K562 (cell line): Measurements from ENCODE around the gene KRT36. TPM values are rescaled to one million over a fixed set of nuclear protein-coding genes. Genes with fewer than 3 reads are reported as not detected.

ENCODE experiments used
- ATAC-seq: fragments of 200-7000 bp; cut with Tn5 transposase; 3 replicates; pipeline ENCODE4 v1.9.1; 2020; ENCODE audit warnings: moderate library complexity
- BruUV-seq: library from RNA; stranded (reverse); fragments of 400-500 nt; replicated peaks from 2 replicates; lab custom pipeline; 2021; lab: Mats Ljungman, UMichigan
- CTCF ChIA-PET: fragments of 300-600 bp; formaldehyde crosslinking; extraction: SDS; loops from one replicate; lab custom pipeline; 2021; ENCODE audit warnings: low intra/inter-chr PET ratio; lab: Yijun Ruan, JAX
- POLR2A ChIA-PET: fragments of 300-600, 350-650 bp; sonication (Branson Sonifier 250); formaldehyde crosslinking; extraction: SDS; loops from one replicate; lab custom pipeline; 2021; ENCODE audit warnings: antibody characterized with exemption, inconsistent platforms; lab: Yijun Ruan, JAX
- DNase-seq, 4 experiments: peaks; one replicate each; pipeline versions ENCODE4 v3.0.0 to v3.0.0-alpha.2; 2011 to 2018; ENCODE audit warnings: low spot score in 3 of 4, mixed read lengths in 3 of 4; ENCODE audit errors: extremely low read depth in 1 of 4
- FAIRE-seq: peaks from 2 replicates; lab custom pipeline; 2011; peaks lifted over from hg19 to GRCh38; lab: Jason Lieb, UNC
- H2AFZ ChIP-seq: 2 replicates; pipeline ENCODE4 v1.6.0; 2011; ENCODE audit warnings: low read depth, low read length, control low read depth, inconsistent platforms
- H3K27ac ChIP-seq: fragments of 200-600 bp; 3 replicates; pipeline ENCODE4 v1.8.0; 2011; ENCODE audit warnings: low read depth, mild to moderate bottlenecking, control low read depth, inconsistent platforms, low read length, moderate library complexity, mixed read lengths; ENCODE audit errors: extremely low read depth
- H3K27me3 ChIP-seq, 2 experiments: fragments of 300-600 bp in 1 of 2; 2 replicates in 1 of 2; 3 replicates in 1 of 2; pipeline versions ENCODE4 v1.6.0 to v1.8.0; 2011; ENCODE audit warnings: inconsistent platforms in 2 of 2, low read length in 2 of 2, mild to moderate bottlenecking in 1 of 2, mixed read lengths in 1 of 2, moderate library complexity in 1 of 2; ENCODE audit not compliant: control insufficient read depth in 2 of 2, insufficient read depth in 2 of 2
- H3K36me3 ChIP-seq: fragments of 300-600 bp; 3 replicates; pipeline ENCODE4 v1.8.0; 2011; ENCODE audit warnings: mild to moderate bottlenecking, low read length, inconsistent platforms; ENCODE audit not compliant: control insufficient read depth, insufficient read depth
- H3K4me1 ChIP-seq, 2 experiments: fragments of 200-600 bp in 1 of 2; replicated peaks in 1 of 2; 2 replicates in 1 of 2; 3 replicates in 1 of 2; pipeline versions ENCODE4 v1.5.1 to v1.8.0; 2011; ENCODE audit warnings: inconsistent platforms in 2 of 2, low read length in 2 of 2, mild to moderate bottlenecking in 1 of 2, mixed read lengths in 1 of 2, moderate library complexity in 1 of 2; ENCODE audit not compliant: control insufficient read depth in 2 of 2, insufficient read depth in 2 of 2
- H3K4me2 ChIP-seq: 2 replicates; pipeline ENCODE4 v1.6.1; 2011; ENCODE audit warnings: low read length, control low read depth, inconsistent platforms, mixed read lengths; ENCODE audit not compliant: insufficient read depth
- H3K4me3 ChIP-seq: fragments of 200-600 bp; sonication (generic), shearing (Covaris generic); 2 replicates; pipeline ENCODE4 v1.5.1; 2016; ENCODE audit warnings: control low read depth, inconsistent platforms
- H3K79me2 ChIP-seq: fragments of 200-600 bp; 3 replicates; pipeline ENCODE4 v1.8.0; 2011; ENCODE audit warnings: low read length, inconsistent platforms; ENCODE audit not compliant: control insufficient read depth, insufficient read depth
- H3K9ac ChIP-seq, 2 experiments: 2 replicates each; pipeline versions ENCODE4 v1.6.0 to v1.6.1; 2011; ENCODE audit warnings: low read depth in 2 of 2, low read length in 2 of 2, control low read depth in 1 of 2, inconsistent platforms in 1 of 2, mild to moderate bottlenecking in 1 of 2, mixed read lengths in 1 of 2; ENCODE audit not compliant: insufficient read depth in 1 of 2
- H3K9me1 ChIP-seq: one replicate; pipeline ENCODE4 v1.6.0; 2011; ENCODE audit warnings: inconsistent platforms, mild to moderate bottlenecking, low read length, moderate library complexity; ENCODE audit not compliant: control insufficient read depth, insufficient read depth
- H3K9me3 ChIP-seq: replicated peaks from 2 replicates; pipeline ENCODE4 v1.5.1; 2011; ENCODE audit warnings: low read depth, low read length, inconsistent platforms; ENCODE audit not compliant: control insufficient read depth, insufficient read depth
- H4K20me1 ChIP-seq: replicated peaks from 2 replicates; pipeline ENCODE4 v1.6.1; 2011; ENCODE audit warnings: low read length, inconsistent platforms, mixed read lengths; ENCODE audit not compliant: control insufficient read depth, insufficient read depth
- ID3 ChIP-seq, 2 experiments: fragments of 250-450 bp in 1 of 2; fragments of 450-650 bp in 1 of 2; sonication (Bioruptor Pico) in 1 of 2; IDR thresholded peaks; 2 replicates each; pipeline versions ENCODE4 v1.6.1 to v1.8.0; 2016 to 2021; ENCODE audit warnings: mild to moderate bottlenecking in 2 of 2, moderate library complexity in 2 of 2, missing compliant biosample characterization in 1 of 2, missing genetic modification characterization in 1 of 2
- NFIC ChIP-seq: fragments of 450-650 bp; IDR thresholded peaks from 2 replicates; pipeline ENCODE4 v1.6.1; 2017; ENCODE audit warnings: mild to moderate bottlenecking, inconsistent platforms
- ZFP36 ChIP-seq: fragments of 150-350 bp; IDR thresholded peaks from 2 replicates; pipeline ENCODE4 v1.6.1; 2018; ENCODE audit warnings: low read length, low read depth; ENCODE audit not compliant: partially characterized antibody
- WGBS: fragments of 100-300 bp; shearing (Covaris generic); methylation state at CpG from one replicate; pipeline ENCODE4 v1.1.6; 2016; ENCODE audit warnings: low coverage, mixed read lengths; ENCODE audit not compliant: insufficient coverage; ENCODE audit errors: missing lambda C conversion rate; 5-methylcytosine and 5-hydroxymethylcytosine counted together
- in situ Hi-C: fragments of 300-500 bp; cut with MboI; formaldehyde crosslinking; loops from 4 replicates; pipeline ENCODE4 v1.15.0; 2018; ENCODE audit warnings: inconsistent platforms, mixed read lengths
- intact Hi-C: fragments of 100-400 bp; cut with micrococcal nuclease; formaldehyde crosslinking; loops from 2 replicates; pipeline ENCODE4 v1.14.2; 2022
- polyA plus RNA-seq, 8 experiments: library from polyadenylated mRNA; depleted of rRNA in 4 of 8; stranded (reverse) in 5 of 8; unstranded in 3 of 8; fragments of >200 nt; fragmentation: Nextera tagmentation in 2 of 8; fragmentation: Illumina TruSeq in 1 of 8; extraction: Ambion mirVana in 2 of 8; extraction: Trizol in 1 of 8; gene quantifications; 2 replicates each; pipeline versions ENCODE4 v1.2.1 to v1.2.3, GENCODE V29; 2011 to 2014; ENCODE audit warnings: inconsistent platforms in 1 of 8, missing spikeins in 1 of 8
- total RNA-seq, 7 experiments: library from RNA; depleted of rRNA in 6 of 7; stranded (reverse); fragments of >200 nt in 6 of 7; fragmentation: Illumina TruSeq in 2 of 7; extraction: Trizol in 2 of 7; gene quantifications; 2 replicates each; pipeline versions ENCODE4 v1.2.1 to v1.2.3, GENCODE V29; 2011 to 2021; ENCODE audit warnings: low replicate concordance in 1 of 7

The KRT36 gene
- total and polyA plus RNA-seq, 9 of the 15 experiments (the other 6 are each of a cell fraction or from before 2014, with no cell fraction given): 0.04 TPM; not detected in 8

DNA sequence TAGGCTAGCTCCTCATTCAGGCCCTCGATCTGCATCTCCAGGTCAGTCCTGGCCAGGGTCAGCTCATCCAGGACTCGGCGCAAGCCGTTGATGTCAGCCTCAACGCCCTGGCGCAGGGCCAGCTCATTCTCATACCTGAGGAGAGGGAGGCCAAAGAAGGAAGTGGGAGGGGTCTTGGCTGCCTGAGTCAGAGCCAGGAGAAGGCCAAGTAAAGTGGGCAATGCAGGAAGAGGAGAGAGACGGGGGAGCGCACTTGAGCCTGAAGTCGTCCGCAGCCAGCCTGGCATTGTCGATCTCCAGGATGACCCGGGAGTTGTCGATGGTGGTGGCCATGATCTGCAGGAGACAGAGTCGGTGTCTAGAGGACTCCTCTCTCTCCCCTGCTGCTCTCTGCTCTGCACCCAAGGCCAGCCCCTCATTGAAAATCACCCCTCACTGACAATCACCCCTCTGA, 27.1 kb upstream of the KRT36 start (continued):
- peak; percentile 95 for TF ChIP-seq NFIC

DNA sequence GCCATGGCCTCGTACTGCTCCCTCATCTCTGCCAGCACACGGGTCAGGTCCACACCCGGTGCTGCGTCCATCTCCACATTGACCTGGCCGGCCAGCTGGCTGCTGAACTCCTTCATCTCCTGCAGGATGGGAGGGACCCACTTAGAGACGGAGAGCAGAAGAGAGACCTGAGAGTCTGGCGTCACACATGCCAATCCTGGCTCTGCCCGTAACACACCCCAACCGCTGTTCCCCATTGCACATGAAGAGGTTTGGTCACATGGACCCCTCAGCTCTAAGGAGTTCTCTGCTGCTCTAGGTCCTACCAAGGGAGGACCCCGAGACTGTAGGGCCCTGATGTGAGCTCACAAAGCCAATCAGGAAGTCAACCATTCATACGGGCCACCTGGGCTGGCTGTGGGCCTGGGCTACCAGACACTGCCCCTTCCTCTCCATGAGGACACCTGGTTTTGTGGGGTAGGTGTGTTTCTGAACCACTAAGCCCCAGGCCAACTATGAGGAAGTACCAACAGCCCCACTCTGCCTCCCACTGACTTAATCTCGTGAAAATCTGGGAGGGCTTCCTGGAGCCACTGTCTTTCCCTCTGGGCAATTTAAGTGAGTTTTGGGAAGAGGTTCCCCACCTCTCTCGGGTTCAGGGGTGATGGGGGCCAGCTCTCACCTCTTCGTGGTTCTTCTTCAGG, 26.6 kb upstream of the KRT36 start:
- H3K36me3 ChIP-seq: no peaks in the 10 kb centered on the region
- peaks cover 43 to 48% of the 10 kb centered on the region in 2 experiments for H3K4me1 ChIP-seq
- H3K4me3 ChIP-seq: no peak overlapping the region
- in situ Hi-C loops: no loop called here
- BruUV-seq: no TSS peak
- H3K9me3 ChIP-seq: no peaks in the 10 kb centered on the region
- intact Hi-C loops: no loop called here
- peak; percentile 92 for TF ChIP-seq ZFP36
- no peak for TF ChIP-seq ID3 (CRISPR knock-in tag; IDR thresholded peaks at IDR 0.05)
- no peak for TF ChIP-seq ID3 (tag; IDR thresholded peaks at IDR 0.05)
- H3K27ac ChIP-seq: no peak overlapping the region
- H4K20me1 ChIP-seq: no peaks in the 10 kb centered on the region
- ATAC-seq (no peak), FAIRE-seq (no peak), DNase-seq (no peak)
- no peak overlapping the region for H2AFZ ChIP-seq
- peak overlapping the region in 1 of 2 experiments; percentile 63; a peak in 2 of 4 replicates for H3K9ac ChIP-seq
- CTCF ChIA-PET: no interaction called here
- H3K27me3 ChIP-seq: no peaks in the 10 kb centered on the region
- 62% methylated on average over 14 of the region's 14 CpGs for WGBS
- POLR2A ChIA-PET: interaction anchor here (0.6 to 1.5 kb wide), 8 partner anchors 10 to 673 kb away, joined by 3 to 7 read pairs (median 3); no protein-coding TSS in a partner anchor
- H3K4me2 ChIP-seq: no peak overlapping the region
- no peaks in the 10 kb centered on the region for H3K79me2 ChIP-seq
- no peaks in the 10 kb centered on the region for H3K9me1 ChIP-seq
